HepG2 (cell line): ENCODE measurements around the gene SEMA4A. TPM values are rescaled to one million over a fixed set of nuclear protein-coding genes. Genes with fewer than 3 reads are reported as not detected.

Source experiments
- AGO1 ChIP-seq: fragments of 200-400 bp; formaldehyde crosslinking; IDR thresholded peaks from 2 replicates; pipeline ENCODE4 v1.6.1; 2017; ENCODE audit warnings: mild to moderate bottlenecking, low read depth, low read length, moderate library complexity; ENCODE audit not compliant: poor library complexity, severe bottlenecking
- HDAC2 ChIP-seq: sonication (generic); formaldehyde crosslinking; IDR thresholded peaks from 2 replicates; pipeline ENCODE4 v1.4.0; 2020; ENCODE audit warnings: missing genetic modification reagents
- HES4 ChIP-seq: sonication (generic); formaldehyde crosslinking; IDR thresholded peaks from 2 replicates; pipeline ENCODE4 v1.9.0; 2021; ENCODE audit warnings: mild to moderate bottlenecking, missing genetic modification reagents, borderline replicate concordance
- KMT2A ChIP-seq: sonication (generic); formaldehyde crosslinking; IDR thresholded peaks from 2 replicates; pipeline ENCODE4 v1.4.0; 2020; ENCODE audit warnings: missing genetic modification reagents
- MZF1 ChIP-seq: sonication (generic); formaldehyde crosslinking; IDR thresholded peaks from 2 replicates; pipeline ENCODE4 v1.8.1; 2023; ENCODE audit warnings: mild to moderate bottlenecking, missing genetic modification reagents, borderline replicate concordance
- SMARCE1 ChIP-seq: fragments of 450-650 bp; IDR thresholded peaks from 2 replicates; pipeline ENCODE4 v1.6.1; 2017; ENCODE audit warnings: borderline replicate concordance
- SP4 ChIP-seq: sonication (generic); formaldehyde crosslinking; IDR thresholded peaks from 2 replicates; pipeline ENCODE4 v1.8.1; 2023; ENCODE audit warnings: mild to moderate bottlenecking, missing genetic modification reagents
- STAG1 ChIP-seq: sonication (generic); formaldehyde crosslinking; IDR thresholded peaks from 2 replicates; pipeline ENCODE4 v1.4.0; 2020; ENCODE audit warnings: missing genetic modification reagents
- TBP ChIP-seq: sonication (generic); formaldehyde crosslinking; IDR thresholded peaks from 2 replicates; pipeline ENCODE4 v1.5.0; 2020; ENCODE audit warnings: missing genetic modification reagents
- ZNF224 ChIP-seq: sonication (generic); formaldehyde crosslinking; IDR thresholded peaks from 2 replicates; pipeline ENCODE4 v1.5.0; 2020; ENCODE audit warnings: mild to moderate bottlenecking, missing genetic modification reagents
- ZNF337 ChIP-seq: sonication (generic); formaldehyde crosslinking; IDR thresholded peaks from 2 replicates; pipeline ENCODE4 v1.5.1; 2020; ENCODE audit warnings: missing genetic modification reagents, low read depth, mild to moderate bottlenecking, borderline replicate concordance
- ZNF772 ChIP-seq: sonication (generic); formaldehyde crosslinking; IDR thresholded peaks from 2 replicates; pipeline ENCODE4 v1.5.0; 2020; ENCODE audit warnings: mild to moderate bottlenecking, missing genetic modification reagents
- ZNF878 ChIP-seq: sonication (generic); formaldehyde crosslinking; IDR thresholded peaks from 2 replicates; pipeline ENCODE4 v1.8.1; 2023; ENCODE audit warnings: mild to moderate bottlenecking, missing genetic modification reagents, moderate library complexity
- ZNF891 ChIP-seq: sonication (generic); formaldehyde crosslinking; IDR thresholded peaks from 2 replicates; pipeline ENCODE4 v1.5.0; 2020; ENCODE audit warnings: mild to moderate bottlenecking, missing genetic modification reagents
- polyA plus RNA-seq, 8 experiments: library from polyadenylated mRNA; depleted of rRNA in 3 of 8; stranded (reverse) in 7 of 8; unstranded in 1 of 8; fragments of >200 nt; fragmentation: Illumina TruSeq in 4 of 8; extraction: Trizol in 4 of 8; gene quantifications; 2 replicates each; pipeline versions ENCODE4 v1.2.1 to v1.2.3, GENCODE V29; 2011 to 2016; ENCODE audit warnings: low read depth in 4 of 8, missing spikeins in 1 of 8, mixed read lengths in 1 of 8; ENCODE audit not compliant: insufficient read depth in 1 of 8
- total RNA-seq, 5 experiments: library from RNA; depleted of rRNA; stranded (reverse); fragments of >200 nt; fragmentation: Illumina TruSeq; extraction: Trizol; gene quantifications; 2 replicates each; pipeline ENCODE4 v1.2.3, GENCODE V29; 2016; ENCODE audit warnings: low read depth in 1 of 5
- TF ChIP-seq, protein P1 (sequence below): sonication (generic); formaldehyde crosslinking; IDR thresholded peaks from 2 replicates; pipeline ENCODE4 v1.4.0; 2020; ENCODE audit warnings: missing genetic modification reagents
- TF ChIP-seq, protein P2 (sequence below): sonication (generic); formaldehyde crosslinking; IDR thresholded peaks from 2 replicates; pipeline ENCODE4 v1.5.0; 2020; ENCODE audit warnings: missing genetic modification reagents
- TF ChIP-seq, protein P3 (sequence below): sonication (generic); formaldehyde crosslinking; IDR thresholded peaks from 2 replicates; pipeline ENCODE4 v1.5.1; 2020; ENCODE audit warnings: missing genetic modification reagents, mild to moderate bottlenecking, borderline replicate concordance
- TF ChIP-seq, protein P4 (sequence below): sonication (generic); formaldehyde crosslinking; IDR thresholded peaks from 2 replicates; pipeline ENCODE4 v1.5.0; 2020; ENCODE audit warnings: missing genetic modification reagents
- TF ChIP-seq, protein P5 (sequence below): sonication (generic); formaldehyde crosslinking; IDR thresholded peaks from 2 replicates; pipeline ENCODE4 v1.4.0; 2020; ENCODE audit warnings: mild to moderate bottlenecking, missing genetic modification reagents

Gene SEMA4A
- total and polyA plus RNA-seq, 2 of the 13 experiments (the other 11 are each of a cell fraction or from before 2014, with no cell fraction given) = 0.09 to 0.20 TPM

DNA sequence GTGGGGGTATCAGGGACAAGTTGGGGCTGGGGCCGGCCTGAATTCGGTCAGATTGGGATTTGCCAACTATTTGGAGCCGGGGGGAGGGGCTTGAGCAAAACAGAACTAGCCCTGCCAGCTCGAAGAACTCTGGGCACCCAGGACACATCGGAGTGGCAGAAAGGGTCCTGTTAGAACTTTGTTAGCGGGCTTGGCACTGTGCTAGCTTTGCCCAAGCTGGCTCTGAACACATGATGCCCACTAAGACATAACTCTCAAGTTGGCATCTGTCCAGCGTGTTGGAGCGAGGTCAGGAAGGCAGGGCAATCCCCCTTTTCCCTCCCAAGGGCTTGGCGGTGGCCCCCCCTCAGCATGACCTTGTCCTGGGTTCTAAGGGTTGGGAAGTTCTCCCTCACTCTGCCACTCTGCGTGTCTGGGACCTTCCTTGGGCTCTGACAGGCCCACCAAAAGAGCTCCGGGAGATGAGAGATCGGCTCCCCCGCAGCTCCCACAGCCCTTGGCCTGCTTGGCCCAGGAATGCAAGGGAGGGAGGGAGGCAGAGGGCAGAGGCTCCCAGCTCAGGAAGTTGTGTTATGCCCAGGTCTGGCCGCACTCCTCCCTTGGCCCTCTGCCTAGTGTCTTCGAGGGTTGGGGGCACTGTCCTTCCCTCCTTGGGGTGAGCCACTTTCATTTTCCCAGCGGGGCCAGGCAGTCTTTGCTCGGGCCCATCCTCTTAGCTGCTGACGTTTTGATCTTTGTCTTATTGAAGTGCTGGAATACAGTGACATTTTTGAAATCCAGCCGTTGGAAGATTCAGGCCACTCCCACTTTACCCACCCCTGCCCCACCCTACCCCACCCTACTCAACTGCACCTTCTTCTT lies 37.6 kb upstream of the SEMA4A start (continued):
- TF ChIP-seq, protein P1, sequence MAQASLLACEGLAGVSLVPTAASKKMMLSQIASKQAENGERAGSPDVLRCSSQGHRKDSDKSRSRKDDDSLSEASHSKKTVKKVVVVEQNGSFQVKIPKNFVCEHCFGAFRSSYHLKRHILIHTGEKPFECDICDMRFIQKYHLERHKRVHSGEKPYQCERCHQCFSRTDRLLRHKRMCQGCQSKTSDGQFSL = 0 out of 2 replicates have a peak, but pooled peaks have one; percentile 13
- no peak for TF ChIP-seq TBP (CRISPR knock-in tag)
- TF ChIP-seq SMARCE1 = no peak
- no peak; the same call in 1 of the 2 replicates for TF ChIP-seq KMT2A (CRISPR knock-in tag)
- TF ChIP-seq ZNF772 (CRISPR knock-in tag) = no peak
- 0 out of 2 replicates have a peak, but pooled peaks have one; percentile 10 for TF ChIP-seq ZNF337 (CRISPR knock-in tag)
- TF ChIP-seq, protein P2, sequence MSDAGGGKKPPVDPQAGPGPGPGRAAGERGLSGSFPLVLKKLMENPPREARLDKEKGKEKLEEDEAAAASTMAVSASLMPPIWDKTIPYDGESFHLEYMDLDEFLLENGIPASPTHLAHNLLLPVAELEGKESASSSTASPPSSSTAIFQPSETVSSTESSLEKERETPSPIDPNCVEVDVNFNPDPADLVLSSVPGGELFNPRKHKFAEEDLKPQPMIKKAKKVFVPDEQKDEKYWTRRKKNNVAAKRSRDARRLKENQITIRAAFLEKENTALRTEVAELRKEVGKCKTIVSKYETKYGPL (CRISPR knock-in tag) = no peak
- TF ChIP-seq ZNF224 (CRISPR knock-in tag) = no peak
- TF ChIP-seq ZNF891 (CRISPR knock-in tag) = no peak
- 0 out of 2 replicates have a peak, but pooled peaks have one; percentile 40 for TF ChIP-seq SP4 (CRISPR knock-in tag)
- TF ChIP-seq ZNF878 = 0 out of 2 replicates have a peak, but pooled peaks have one; percentile 26
- TF ChIP-seq, protein P3, sequence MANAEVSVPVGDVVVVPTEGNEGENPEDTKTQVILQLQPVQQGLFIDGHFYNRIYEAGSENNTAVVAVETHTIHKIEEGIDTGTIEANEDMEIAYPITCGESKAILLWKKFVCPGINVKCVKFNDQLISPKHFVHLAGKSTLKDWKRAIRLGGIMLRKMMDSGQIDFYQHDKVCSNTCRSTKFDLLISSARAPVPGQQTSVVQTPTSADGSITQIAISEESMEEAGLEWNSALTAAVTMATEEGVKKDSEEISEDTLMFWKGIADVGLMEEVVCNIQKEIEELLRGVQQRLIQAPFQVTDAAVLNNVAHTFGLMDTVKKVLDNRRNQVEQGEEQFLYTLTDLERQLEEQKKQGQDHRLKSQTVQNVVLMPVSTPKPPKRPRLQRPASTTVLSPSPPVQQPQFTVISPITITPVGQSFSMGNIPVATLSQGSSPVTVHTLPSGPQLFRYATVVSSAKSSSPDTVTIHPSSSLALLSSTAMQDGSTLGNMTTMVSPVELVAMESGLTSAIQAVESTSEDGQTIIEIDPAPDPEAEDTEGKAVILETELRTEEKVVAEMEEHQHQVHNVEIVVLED (CRISPR knock-in tag) = no peak
- TF ChIP-seq, protein P4, sequence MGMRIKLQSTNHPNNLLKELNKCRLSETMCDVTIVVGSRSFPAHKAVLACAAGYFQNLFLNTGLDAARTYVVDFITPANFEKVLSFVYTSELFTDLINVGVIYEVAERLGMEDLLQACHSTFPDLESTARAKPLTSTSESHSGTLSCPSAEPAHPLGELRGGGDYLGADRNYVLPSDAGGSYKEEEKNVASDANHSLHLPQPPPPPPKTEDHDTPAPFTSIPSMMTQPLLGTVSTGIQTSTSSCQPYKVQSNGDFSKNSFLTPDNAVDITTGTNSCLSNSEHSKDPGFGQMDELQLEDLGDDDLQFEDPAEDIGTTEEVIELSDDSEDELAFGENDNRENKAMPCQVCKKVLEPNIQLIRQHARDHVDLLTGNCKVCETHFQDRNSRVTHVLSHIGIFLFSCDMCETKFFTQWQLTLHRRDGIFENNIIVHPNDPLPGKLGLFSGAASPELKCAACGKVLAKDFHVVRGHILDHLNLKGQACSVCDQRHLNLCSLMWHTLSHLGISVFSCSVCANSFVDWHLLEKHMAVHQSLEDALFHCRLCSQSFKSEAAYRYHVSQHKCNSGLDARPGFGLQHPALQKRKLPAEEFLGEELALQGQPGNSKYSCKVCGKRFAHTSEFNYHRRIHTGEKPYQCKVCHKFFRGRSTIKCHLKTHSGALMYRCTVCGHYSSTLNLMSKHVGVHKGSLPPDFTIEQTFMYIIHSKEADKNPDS = 0 out of 2 replicates have a peak, but pooled peaks have one; percentile 20
- no peak; the same call in 1 of the 2 replicates for TF ChIP-seq MZF1 (CRISPR knock-in tag)
- TF ChIP-seq HES4 (CRISPR knock-in tag) = no peak
- TF ChIP-seq, protein P5, sequence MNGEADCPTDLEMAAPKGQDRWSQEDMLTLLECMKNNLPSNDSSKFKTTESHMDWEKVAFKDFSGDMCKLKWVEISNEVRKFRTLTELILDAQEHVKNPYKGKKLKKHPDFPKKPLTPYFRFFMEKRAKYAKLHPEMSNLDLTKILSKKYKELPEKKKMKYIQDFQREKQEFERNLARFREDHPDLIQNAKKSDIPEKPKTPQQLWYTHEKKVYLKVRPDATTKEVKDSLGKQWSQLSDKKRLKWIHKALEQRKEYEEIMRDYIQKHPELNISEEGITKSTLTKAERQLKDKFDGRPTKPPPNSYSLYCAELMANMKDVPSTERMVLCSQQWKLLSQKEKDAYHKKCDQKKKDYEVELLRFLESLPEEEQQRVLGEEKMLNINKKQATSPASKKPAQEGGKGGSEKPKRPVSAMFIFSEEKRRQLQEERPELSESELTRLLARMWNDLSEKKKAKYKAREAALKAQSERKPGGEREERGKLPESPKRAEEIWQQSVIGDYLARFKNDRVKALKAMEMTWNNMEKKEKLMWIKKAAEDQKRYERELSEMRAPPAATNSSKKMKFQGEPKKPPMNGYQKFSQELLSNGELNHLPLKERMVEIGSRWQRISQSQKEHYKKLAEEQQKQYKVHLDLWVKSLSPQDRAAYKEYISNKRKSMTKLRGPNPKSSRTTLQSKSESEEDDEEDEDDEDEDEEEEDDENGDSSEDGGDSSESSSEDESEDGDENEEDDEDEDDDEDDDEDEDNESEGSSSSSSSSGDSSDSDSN (CRISPR knock-in tag) = peak; percentile 40; the same call in 1 of the 2 replicates
- TF ChIP-seq AGO1 = peak; percentile 46
- peak; percentile 24; the same call in 1 of the 2 replicates for TF ChIP-seq HDAC2 (CRISPR knock-in tag)
- no peak for TF ChIP-seq STAG1
